Endothelial cell of umbilical vein (primary cell): ENCODE measurements around the gene OR9Q1. TPM values are rescaled to one million over a fixed set of nuclear protein-coding genes. Genes with fewer than 3 reads are reported as not detected.

Source experiments
- BruUV-seq: library from RNA; stranded (reverse); fragments of 400-500 nt; replicated peaks from 2 replicates; lab custom pipeline; 2021; lab: Mats Ljungman, UMichigan
- CTCF ChIA-PET: fragments of 300-600, 350-600 bp; sonication (Branson Sonifier 250); formaldehyde crosslinking; loops from one replicate; lab custom pipeline; 2021; ENCODE audit warnings: antibody characterized with exemption, inconsistent platforms; lab: Charles Lee
- POLR2A ChIA-PET: fragments of 300-600, 350-600 bp; sonication (Branson Sonifier 250); formaldehyde crosslinking; loops from one replicate; lab custom pipeline; 2021; ENCODE audit warnings: antibody characterized with exemption, inconsistent platforms; lab: Charles Lee
- DNase-seq: peaks from one replicate; pipeline ENCODE4 v3.0.0-alpha.2; 2011; ENCODE audit warnings: low read depth, low spot score
- FAIRE-seq: peaks from 2 replicates; lab custom pipeline; 2011; peaks lifted over from hg19 to GRCh38; lab: Jason Lieb, UNC
- H2AFZ ChIP-seq: 2 replicates; pipeline ENCODE4 v1.6.0; 2012; ENCODE audit warnings: low read depth, low read length, control low read depth, inconsistent platforms
- H3K27ac ChIP-seq: 2 replicates; pipeline ENCODE4 v1.5.1; 2011; ENCODE audit warnings: low read depth, mild to moderate bottlenecking, control low read depth, low read length, moderate library complexity; ENCODE audit not compliant: insufficient read depth
- H3K27me3 ChIP-seq, 2 experiments: 2 replicates each; pipeline versions ENCODE4 v1.6.0 to v1.6.1; 2011; ENCODE audit warnings: low read length in 2 of 2, mixed read lengths in 1 of 2; ENCODE audit not compliant: control insufficient read depth in 2 of 2, insufficient read depth in 2 of 2
- H3K36me3 ChIP-seq, 2 experiments: 2 replicates in 1 of 2; 3 replicates in 1 of 2; pipeline ENCODE4 v1.5.1; 2011; ENCODE audit warnings: low read length in 2 of 2, mild to moderate bottlenecking in 1 of 2, moderate library complexity in 1 of 2; ENCODE audit not compliant: control insufficient read depth in 2 of 2, insufficient read depth in 2 of 2; ENCODE audit errors: extremely low read depth in 1 of 2
- H3K4me1 ChIP-seq: 3 replicates; pipeline ENCODE4 v1.5.1; 2011; ENCODE audit warnings: mild to moderate bottlenecking, low read length; ENCODE audit not compliant: control insufficient read depth, insufficient read depth; ENCODE audit errors: extremely low read depth
- H3K4me2 ChIP-seq: 2 replicates; pipeline ENCODE4 v1.6.1; 2011; ENCODE audit warnings: low read length, control low read depth, mixed read lengths; ENCODE audit not compliant: insufficient read depth
- H3K4me3 ChIP-seq, 3 experiments: fragments of 200-600 bp in 1 of 3; sonication (generic), shearing (Covaris generic) in 1 of 3; replicated peaks in 1 of 3; 2 replicates each; pipeline ENCODE4 v1.5.1; 2011 to 2016; ENCODE audit warnings: control low read depth in 3 of 3, low read length in 3 of 3, mild to moderate bottlenecking in 2 of 3, inconsistent platforms in 1 of 3, low read depth in 1 of 3, moderate library complexity in 1 of 3; ENCODE audit not compliant: insufficient read depth in 1 of 3
- H3K79me2 ChIP-seq: 2 replicates; pipeline ENCODE4 v1.6.0; 2012; ENCODE audit warnings: low read length, inconsistent platforms; ENCODE audit not compliant: control insufficient read depth, insufficient read depth
- H3K9ac ChIP-seq: replicated peaks from 2 replicates; pipeline ENCODE3; 2011; ENCODE audit warnings: low read length, control low read depth; ENCODE audit not compliant: insufficient read depth; ENCODE audit errors: extremely low read depth
- H3K9me1 ChIP-seq: replicated peaks from 3 replicates; pipeline ENCODE4 v1.6.0; 2011; ENCODE audit warnings: mild to moderate bottlenecking, low read length; ENCODE audit not compliant: control insufficient read depth, insufficient read depth; ENCODE audit errors: extremely low read depth
- H3K9me3 ChIP-seq: replicated peaks from 2 replicates; pipeline ENCODE4 v1.5.1; 2012; ENCODE audit warnings: low read length, inconsistent platforms; ENCODE audit not compliant: control insufficient read depth, insufficient read depth
- H4K20me1 ChIP-seq: replicated peaks from 2 replicates; pipeline ENCODE3; 2011; ENCODE audit warnings: mild to moderate bottlenecking, low read length; ENCODE audit not compliant: control insufficient read depth, insufficient read depth; ENCODE audit errors: extremely low read depth
- EZH2 ChIP-seq: IDR thresholded peaks from 2 replicates; pipeline ENCODE4 v1.6.1; 2012; ENCODE audit warnings: borderline replicate concordance, low read depth, mild to moderate bottlenecking, moderate library complexity, low read length, inconsistent platforms; ENCODE audit not compliant: severe bottlenecking
- FOS ChIP-seq: IDR thresholded peaks from 2 replicates; pipeline ENCODE4 v1.6.1; 2011; ENCODE audit warnings: mild to moderate bottlenecking, low read length, moderate library complexity, borderline replicate concordance; ENCODE audit not compliant: insufficient read depth
- GATA2 ChIP-seq: IDR thresholded peaks from 2 replicates; pipeline ENCODE4 v1.7.0; 2011; ENCODE audit warnings: low read depth, mild to moderate bottlenecking, moderate library complexity, mixed read lengths, low read length; ENCODE audit not compliant: insufficient read length, insufficient read depth
- JUN ChIP-seq: IDR thresholded peaks from 2 replicates; pipeline ENCODE4 v1.6.1; 2011; ENCODE audit warnings: borderline replicate concordance, low read depth; ENCODE audit not compliant: insufficient read length, insufficient read depth
- MYC ChIP-seq: IDR thresholded peaks from one replicate; pipeline ENCODE4 v1.6.1; 2011; ENCODE audit warnings: mild to moderate bottlenecking, low read depth, low read length
- POLR2A ChIP-seq: IDR thresholded peaks from 2 replicates; pipeline ENCODE4 v1.6.1; 2012; ENCODE audit warnings: low read depth, mild to moderate bottlenecking, control low read depth, low read length
- POLR2AphosphoS5 ChIP-seq: IDR thresholded peaks from 2 replicates; pipeline ENCODE4 v1.6.1; 2012; ENCODE audit warnings: low read depth, mild to moderate bottlenecking, control low read depth, low read length, moderate library complexity; ENCODE audit not compliant: insufficient read depth
- dilution Hi-C: fragments of 300-500 bp; cut with MboI; formaldehyde crosslinking; loops from one replicate; pipeline ENCODE4 v1.15.0; 2019; ENCODE audit warnings: low sequenced_read_pairs; ENCODE audit not compliant: extremely low pct_ligation_motif_present
- intact Hi-C: fragments of 100-400 bp; cut with micrococcal nuclease; formaldehyde crosslinking; loops from one replicate; pipeline ENCODE4 v1.10.0; 2022
- polyA plus RNA-seq, 4 experiments: library from polyadenylated mRNA; depleted of rRNA in 3 of 4; stranded (reverse) in 3 of 4; unstranded in 1 of 4; fragments of >200 nt; gene quantifications; 2 replicates each; pipeline versions ENCODE4 v1.2.1 to v1.2.3, GENCODE V29; 2011 to 2012; ENCODE audit warnings: missing spikeins in 1 of 4
- total RNA-seq: library from RNA; stranded (reverse); gene quantifications from 2 replicates; pipeline ENCODE4 v1.2.3, GENCODE V29; 2021
- TF ChIP-seq, protein P1 (sequence below), 2 donors: IDR thresholded peaks; 1 replicate in 1 of 2; 2 replicates in 1 of 2; pipeline ENCODE4 v1.5.1; 2011; ENCODE audit warnings: low read length in 2 of 2, mild to moderate bottlenecking in 2 of 2, moderate library complexity in 2 of 2, control low read depth in 1 of 2, inconsistent platforms in 1 of 2, low read depth in 1 of 2; ENCODE audit not compliant: insufficient read depth in 1 of 2; ENCODE audit errors: extremely low read depth in 1 of 2
- TF ChIP-seq, protein P2 (sequence below): IDR thresholded peaks from 2 replicates; pipeline ENCODE4 v1.6.1; 2011; ENCODE audit not compliant: insufficient read depth, insufficient read length

OR9Q1 gene
- total and polyA plus RNA-seq, 2 donors (not counting 3 experiments of a cell fraction or from before 2014, with no cell fraction given), result not detected

DNA sequence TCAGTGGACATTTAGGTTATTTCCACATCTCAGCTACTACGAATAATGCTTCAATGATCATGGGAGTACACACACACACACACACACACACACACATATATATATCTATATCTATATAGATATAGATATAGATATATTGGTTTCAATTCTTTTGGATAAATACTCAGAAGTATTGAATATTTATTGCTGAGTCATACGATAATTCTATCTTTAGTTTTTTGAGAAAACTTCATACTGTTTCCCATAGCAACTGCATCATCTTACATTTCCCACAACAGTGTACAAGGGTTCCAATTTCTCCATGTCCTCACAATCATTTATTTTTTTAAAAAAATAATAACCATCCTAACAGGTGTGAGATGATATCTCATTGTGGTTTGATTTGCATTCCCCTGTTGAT, 172.3 kb downstream of the OR9Q1 start:
- TF ChIP-seq JUN, result no peak
- no peak for TF ChIP-seq EZH2
- no peak for TF ChIP-seq POLR2AphosphoS5
- TF ChIP-seq, protein P1, sequence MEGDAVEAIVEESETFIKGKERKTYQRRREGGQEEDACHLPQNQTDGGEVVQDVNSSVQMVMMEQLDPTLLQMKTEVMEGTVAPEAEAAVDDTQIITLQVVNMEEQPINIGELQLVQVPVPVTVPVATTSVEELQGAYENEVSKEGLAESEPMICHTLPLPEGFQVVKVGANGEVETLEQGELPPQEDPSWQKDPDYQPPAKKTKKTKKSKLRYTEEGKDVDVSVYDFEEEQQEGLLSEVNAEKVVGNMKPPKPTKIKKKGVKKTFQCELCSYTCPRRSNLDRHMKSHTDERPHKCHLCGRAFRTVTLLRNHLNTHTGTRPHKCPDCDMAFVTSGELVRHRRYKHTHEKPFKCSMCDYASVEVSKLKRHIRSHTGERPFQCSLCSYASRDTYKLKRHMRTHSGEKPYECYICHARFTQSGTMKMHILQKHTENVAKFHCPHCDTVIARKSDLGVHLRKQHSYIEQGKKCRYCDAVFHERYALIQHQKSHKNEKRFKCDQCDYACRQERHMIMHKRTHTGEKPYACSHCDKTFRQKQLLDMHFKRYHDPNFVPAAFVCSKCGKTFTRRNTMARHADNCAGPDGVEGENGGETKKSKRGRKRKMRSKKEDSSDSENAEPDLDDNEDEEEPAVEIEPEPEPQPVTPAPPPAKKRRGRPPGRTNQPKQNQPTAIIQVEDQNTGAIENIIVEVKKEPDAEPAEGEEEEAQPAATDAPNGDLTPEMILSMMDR (IDR thresholded peaks at IDR 0.05; ENCODE audit: extremely low read depth in 1 of 2, insufficient read depth in 1 of 2, low read depth in 1 of 2, low read length in 2 of 2), result no peak
- no peak for TF ChIP-seq POLR2A
- TF ChIP-seq FOS, result no peak
- TF ChIP-seq MYC, result no peak
- no peak for TF ChIP-seq GATA2
- TF ChIP-seq, protein P2, sequence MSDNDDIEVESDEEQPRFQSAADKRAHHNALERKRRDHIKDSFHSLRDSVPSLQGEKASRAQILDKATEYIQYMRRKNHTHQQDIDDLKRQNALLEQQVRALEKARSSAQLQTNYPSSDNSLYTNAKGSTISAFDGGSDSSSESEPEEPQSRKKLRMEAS, result no peak
- H2AFZ ChIP-seq, result no peak overlapping the region
- H3K4me1 ChIP-seq, result no peaks in the 10 kb centered on the region
- DNase-seq (no peak), FAIRE-seq (no peak)
- H3K27ac ChIP-seq, result no peak overlapping the region
- H3K4me3 ChIP-seq, result no peak overlapping the region
- POLR2A ChIA-PET, result no interaction called here
- no peaks in the 10 kb centered on the region for H3K9me1 ChIP-seq
- no peaks in the 10 kb centered on the region for H3K79me2 ChIP-seq
- CTCF ChIA-PET, result no interaction called here
- intact Hi-C loops (no loop called here), dilution Hi-C loops (no loop called here)
- H4K20me1 ChIP-seq, result no peaks in the 10 kb centered on the region
- no peak overlapping the region for H3K9ac ChIP-seq
- H3K4me2 ChIP-seq, result no peak overlapping the region
- no peaks in the 10 kb centered on the region for H3K9me3 ChIP-seq
- H3K36me3 ChIP-seq, result no peaks in the 10 kb centered on the region
- no peaks in the 10 kb centered on the region for H3K27me3 ChIP-seq
- no TSS peak for BruUV-seq
